B cell (primary cell): ENCODE results near the gene NPFFR1. TPM values are rescaled to one million over a fixed set of nuclear protein-coding genes. Genes with fewer than 3 reads are reported as not detected.

Experiments used
- ATAC-seq: fragments of 200-7000 bp; cut with Tn5 transposase; one replicate; pipeline ENCODE4 v1.10.0; 2021; ENCODE audit warnings: low read depth, mild to moderate bottlenecking, moderate number of reproducible peaks, moderate library complexity
- CTCF ChIA-PET: fragments of 350-600 bp; sonication (Branson Sonifier 250); formaldehyde crosslinking; loops from one replicate; lab custom pipeline; 2021; ENCODE audit warnings: antibody characterized with exemption, inconsistent platforms; lab: Charles Lee
- POLR2A ChIA-PET: fragments of 350-600 bp; sonication (Branson Sonifier 250); formaldehyde crosslinking; loops from one replicate; lab custom pipeline; 2021; ENCODE audit warnings: antibody characterized with exemption; lab: Charles Lee
- DNase-seq: peaks from one replicate; pipeline ENCODE4 v3.0.0; 2013
- H2AFZ ChIP-seq: 2 replicates; pipeline ENCODE4 v1.6.1; 2012; ENCODE audit warnings: mild to moderate bottlenecking, low read depth, low read length; ENCODE audit not compliant: insufficient read depth, poor library complexity, severe bottlenecking
- H3K27ac ChIP-seq, 2 donors: 1 replicate in 1 of 2; 2 replicates in 1 of 2; pipeline ENCODE4 v1.5.1; 2012 to 2013; ENCODE audit warnings: low read length in 2 of 2, mild to moderate bottlenecking in 2 of 2, moderate library complexity in 1 of 2
- H3K27me3 ChIP-seq, 4 experiments: fragments of 200-600 bp in 1 of 4; sonication (generic) in 1 of 4; replicated peaks in 1 of 4; 1 replicate in 2 of 4; 2 replicates in 2 of 4; pipeline versions ENCODE4 v1.6.1 to v1.7.0; 2013 to 2016; ENCODE audit warnings: low read length in 3 of 4, mild to moderate bottlenecking in 2 of 4, mixed read lengths in 1 of 4, moderate library complexity in 1 of 4; ENCODE audit not compliant: insufficient read depth in 4 of 4, control insufficient read depth in 3 of 4; ENCODE audit errors: control extremely low read depth in 1 of 4
- H3K36me3 ChIP-seq, 2 experiments: replicated peaks in 1 of 2; 1 replicate in 1 of 2; 2 replicates in 1 of 2; pipeline versions ENCODE4 v1.6.1 to v1.7.1; 2013; ENCODE audit warnings: low read length in 1 of 2; ENCODE audit not compliant: insufficient read depth in 2 of 2, control insufficient read depth in 1 of 2; ENCODE audit errors: control extremely low read depth in 1 of 2, extremely low read depth in 1 of 2
- H3K4me1 ChIP-seq, 2 donors: fragments of 200-600 bp in 1 of 2; sonication (generic) in 1 of 2; 1 replicate in 1 of 2; 2 replicates in 1 of 2; pipeline versions ENCODE4 v1.5.1 to v1.6.1; 2013 to 2017; ENCODE audit warnings: low read length in 2 of 2; ENCODE audit not compliant: control insufficient read depth in 2 of 2, insufficient read depth in 2 of 2
- H3K4me2 ChIP-seq: replicated peaks from 2 replicates; pipeline ENCODE3; 2012; ENCODE audit warnings: mild to moderate bottlenecking, low read depth, low read length; ENCODE audit not compliant: poor library complexity, severe bottlenecking
- H3K4me3 ChIP-seq, 5 experiments: fragments of 200-600 bp in 1 of 5; sonication (generic) in 1 of 5; 1 replicate in 3 of 5; 2 replicates in 2 of 5; pipeline versions ENCODE4 v1.5.1 to v1.7.0; 2011 to 2016; ENCODE audit warnings: low read length in 4 of 5, mild to moderate bottlenecking in 4 of 5, low read depth in 2 of 5, control low read depth in 1 of 5, moderate library complexity in 1 of 5; ENCODE audit not compliant: insufficient read depth in 1 of 5; ENCODE audit errors: control extremely low read depth in 1 of 5, extremely low read depth in 1 of 5
- H3K79me2 ChIP-seq: fragments of 200-600 bp; sonication (generic); one replicate; pipeline ENCODE4 v1.6.0; 2016; ENCODE audit warnings: low read length; ENCODE audit not compliant: control insufficient read depth, insufficient read depth
- H3K9ac ChIP-seq: fragments of 200-600 bp; sonication (generic); 2 replicates; pipeline ENCODE4 v1.6.1; 2017; ENCODE audit warnings: mild to moderate bottlenecking, low read length, moderate library complexity
- H3K9me3 ChIP-seq, 3 donors: one replicate each; pipeline versions ENCODE4 v1.6.1 to v1.7.1; 2013; ENCODE audit warnings: low read length in 2 of 3; ENCODE audit not compliant: control insufficient read depth in 2 of 3, insufficient read depth in 1 of 3; ENCODE audit errors: control extremely low read depth in 1 of 3
- H4K20me1 ChIP-seq: 2 replicates; pipeline ENCODE4 v1.6.0; 2012; ENCODE audit warnings: mild to moderate bottlenecking, low read length; ENCODE audit not compliant: insufficient read depth, control insufficient read depth, poor library complexity, severe bottlenecking
- H3K27ac Mint-ChIP-seq: one replicate; pipeline ENCODE4 v1.8.0; 2021; ENCODE audit warnings: mixed read lengths
- H3K27me3 Mint-ChIP-seq: one replicate; pipeline ENCODE4 v1.8.0; 2021; ENCODE audit warnings: mixed read lengths
- H3K4me1 Mint-ChIP-seq: one replicate; pipeline ENCODE4 v1.8.0; 2021; ENCODE audit warnings: mixed read lengths
- H3K4me3 Mint-ChIP-seq: one replicate; pipeline ENCODE4 v1.8.0; 2021; ENCODE audit warnings: mixed read lengths
- H3K9me3 Mint-ChIP-seq: one replicate; pipeline ENCODE4 v1.8.0; 2022; ENCODE audit warnings: mixed read lengths; ENCODE audit not compliant: insufficient read depth
- CTCF ChIP-seq: fragments of 200-600 bp; IDR thresholded peaks from one replicate; pipeline ENCODE4 v1.8.0; 2022; ENCODE audit warnings: antibody characterized with exemption, mild to moderate bottlenecking
- EZH2 ChIP-seq: IDR thresholded peaks from 2 replicates; pipeline ENCODE4 v1.6.1; 2012; ENCODE audit warnings: borderline replicate concordance, low read depth, mild to moderate bottlenecking, moderate library complexity, low read length; ENCODE audit not compliant: insufficient read depth, poor library complexity, severe bottlenecking
- WGBS: methylation state at CpG from one replicate; pipeline ENCODE4 v1.1.5; 2013; ENCODE audit warnings: missing lambda C conversion rate; ENCODE audit not compliant: insufficient coverage; 5-methylcytosine and 5-hydroxymethylcytosine counted together
- intact Hi-C: fragments of 100-400 bp; cut with micrococcal nuclease; formaldehyde crosslinking; loops from one replicate; pipeline ENCODE4 v1.10.0; 2022
- polyA plus RNA-seq: library from polyadenylated mRNA; depleted of rRNA; stranded (reverse); fragments of >200 nt; gene quantifications from 2 replicates; pipeline ENCODE4 v1.2.3, GENCODE V29; 2012
- total RNA-seq, 2 donors: library from RNA; stranded (reverse); fragments of 120-200 nt in 1 of 2; gene quantifications; 1 replicate in 1 of 2; 2 replicates in 1 of 2; pipeline versions ENCODE4 v1.2.3 to v1.2.4, GENCODE V29; 2013 to 2022

NPFFR1 gene
- total and polyA plus RNA-seq, 2 donors (not counting 1 experiment from before 2014, with no cell fraction given), result not detected

DNA sequence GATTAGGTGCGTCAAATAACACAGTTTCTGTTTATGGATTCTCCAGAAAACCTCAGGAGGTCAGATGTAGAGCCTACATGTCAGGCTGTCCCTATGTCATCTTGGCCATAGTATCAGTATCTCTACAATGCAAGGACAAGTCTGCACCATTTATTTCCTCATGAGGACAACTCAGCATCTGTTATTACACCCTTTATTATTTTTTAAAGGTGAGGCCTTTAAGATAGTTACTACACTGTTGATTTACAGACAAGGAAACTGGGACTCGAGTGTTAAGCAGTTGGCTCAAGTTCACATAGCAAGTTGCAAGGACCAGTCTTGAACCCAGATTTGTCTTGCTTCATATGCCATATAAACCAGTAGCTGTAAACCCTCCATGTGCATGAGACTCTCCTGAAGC, 27.3 kb downstream of the NPFFR1 start:
- intact Hi-C loops, result no loop called here
- ChIA-PET POLR2A (no interaction called here), CTCF (interaction anchor here (0.7 to 1.5 kb wide), 3 partner anchors 14 to 109 kb away, joined by 3 read pairs; no protein-coding TSS in a partner anchor)
- no peaks in the 10 kb centered on the region for H3K36me3 ChIP-seq
- no peak overlapping the region for H3K27ac ChIP-seq
- H3K9ac ChIP-seq, result no peak overlapping the region
- WGBS, result 79% methylated on average over 2 of the region's 2 CpGs
- no peak overlapping the region for H2AFZ ChIP-seq
- Mint-ChIP-seq H3K9me3 (peaks cover 2% of the 10 kb centered on the region), H3K27me3 (peaks cover 62% of the 10 kb centered on the region), H3K4me3 (peak overlapping the region; percentile 40), H3K27ac (no peak overlapping the region), H3K4me1 (peaks cover 11% of the 10 kb centered on the region)
- no peaks in the 10 kb centered on the region for H4K20me1 ChIP-seq
- no peak for TF ChIP-seq EZH2
- TF ChIP-seq CTCF, result no peak
- H3K9me3 ChIP-seq, result peaks cover 0 to 14% (median 8%) of the 10 kb centered on the region in 3 donors
- ATAC-seq, result no peak
- H3K4me2 ChIP-seq, result no peak overlapping the region
- H3K4me1 ChIP-seq, result peaks cover 11 to 17% of the 10 kb centered on the region in 2 donors
- no peaks in the 10 kb centered on the region for H3K79me2 ChIP-seq
- DNase-seq, result no peak
- H3K4me3 ChIP-seq, result no peak overlapping the region
- peaks cover 0 to 49% (median 19%) of the 10 kb centered on the region in 4 experiments for H3K27me3 ChIP-seq
